SH-SY5Y (cell line): ENCODE data around the gene ARFGAP3.

Experiments
- GATA2 ChIP-seq: IDR thresholded peaks from 2 replicates; pipeline ENCODE4 v1.6.1; 2011; ENCODE audit warnings: mild to moderate bottlenecking, low read depth, low read length
- GATA3 ChIP-seq: IDR thresholded peaks from 2 replicates; pipeline ENCODE4 v1.6.1; 2011; ENCODE audit warnings: low read depth, mild to moderate bottlenecking, low read length, moderate library complexity

DNA sequence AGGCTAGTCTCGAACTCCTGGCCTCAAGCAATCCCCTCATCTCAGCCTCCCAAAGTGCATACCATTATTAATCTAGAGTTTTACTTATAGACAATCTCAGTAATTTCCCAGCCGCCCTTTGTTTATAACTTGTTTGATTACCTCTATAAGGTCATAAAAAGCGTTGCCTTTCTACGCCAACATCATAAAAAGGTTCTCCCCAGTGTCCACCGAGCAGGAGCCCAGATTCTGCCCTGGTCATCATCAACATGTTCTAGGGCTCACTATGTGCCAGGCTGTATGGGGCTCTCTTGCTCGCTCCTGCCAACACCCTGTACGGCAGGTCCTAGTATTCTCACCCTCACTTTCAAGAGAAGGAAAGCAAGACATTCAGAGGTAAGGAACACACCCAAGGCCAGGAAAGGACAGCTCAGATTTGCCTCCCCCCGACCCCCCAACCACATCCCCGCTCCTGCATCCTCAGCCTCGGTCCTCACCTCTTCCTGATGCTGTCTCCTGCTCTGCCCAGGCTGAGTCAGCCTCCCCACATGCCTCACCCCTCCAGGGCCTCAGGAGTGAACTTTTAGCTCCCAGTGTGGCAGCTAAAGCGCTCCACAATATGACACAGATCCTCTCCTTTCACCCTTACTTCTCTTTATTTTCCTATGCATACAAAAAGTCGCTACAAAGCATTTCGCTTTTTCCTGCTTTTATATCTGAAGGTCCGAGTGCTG lies 14.3 kb downstream of the ARFGAP3 start:
- TF ChIP-seq GATA2 = no peak
- no peak for TF ChIP-seq GATA3
